ENCODE data around the gene CD6.
A peak's percentile ranks its signal among the peaks of the same experiment; 100 is the strongest.

Gene CD6

DNA sequence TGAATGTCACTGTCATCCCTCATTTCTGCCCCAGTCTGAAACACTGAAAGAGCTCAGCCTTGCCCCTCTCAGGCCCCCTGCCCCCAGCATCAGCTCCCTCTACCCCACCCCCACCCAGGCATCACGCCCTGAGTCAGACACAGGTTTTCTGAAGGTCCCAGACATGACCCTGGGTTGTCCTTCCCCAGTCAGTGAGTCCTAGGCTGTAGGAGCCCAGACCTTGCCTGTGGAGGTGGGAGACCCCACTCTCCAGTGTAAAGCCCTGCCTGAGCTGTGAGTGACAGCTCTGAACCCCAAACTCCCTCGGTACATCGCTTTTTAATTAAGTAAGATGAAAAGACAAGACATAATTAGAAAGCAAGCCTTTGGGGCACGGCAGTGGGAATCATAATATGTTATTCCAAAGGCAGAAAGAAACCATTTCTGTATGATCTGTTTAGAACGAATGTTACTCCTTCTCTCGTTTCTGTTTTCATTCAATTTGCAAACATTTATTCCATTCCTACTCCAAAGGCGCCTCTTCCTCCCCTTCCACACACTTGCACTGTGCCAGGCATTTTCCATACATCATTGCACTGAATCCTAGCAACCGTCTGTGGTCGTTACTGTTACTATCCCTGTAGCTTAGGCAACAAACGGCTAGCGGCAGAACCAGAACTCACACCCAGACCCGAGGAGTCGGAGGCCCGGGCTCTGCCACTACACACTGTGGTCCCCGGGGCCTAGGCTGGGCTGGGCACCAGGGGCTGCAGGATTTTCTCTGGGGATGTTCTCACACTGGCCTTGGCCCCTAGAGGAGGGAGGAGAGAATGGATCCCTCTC lies 63.4 kb downstream of the CD6 start:
- DNase-seq: no peak

DNA sequence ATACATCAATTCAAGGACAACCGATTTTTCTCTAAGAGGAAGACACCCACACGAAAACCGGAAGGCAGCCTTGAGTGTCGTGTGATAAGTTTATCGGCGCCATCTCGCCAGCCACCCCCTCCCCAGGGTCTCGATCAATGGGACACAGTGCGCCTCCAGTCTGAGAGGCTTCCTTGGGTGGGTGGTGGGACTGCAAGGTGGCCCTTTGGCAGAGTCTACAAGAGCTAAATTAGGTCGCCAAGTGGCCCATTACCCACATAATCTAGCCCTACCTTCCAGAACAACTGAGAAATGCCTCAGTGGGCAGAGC lies 64.0 kb downstream of the CD6 start:
- DNase-seq: no peak

DNA sequence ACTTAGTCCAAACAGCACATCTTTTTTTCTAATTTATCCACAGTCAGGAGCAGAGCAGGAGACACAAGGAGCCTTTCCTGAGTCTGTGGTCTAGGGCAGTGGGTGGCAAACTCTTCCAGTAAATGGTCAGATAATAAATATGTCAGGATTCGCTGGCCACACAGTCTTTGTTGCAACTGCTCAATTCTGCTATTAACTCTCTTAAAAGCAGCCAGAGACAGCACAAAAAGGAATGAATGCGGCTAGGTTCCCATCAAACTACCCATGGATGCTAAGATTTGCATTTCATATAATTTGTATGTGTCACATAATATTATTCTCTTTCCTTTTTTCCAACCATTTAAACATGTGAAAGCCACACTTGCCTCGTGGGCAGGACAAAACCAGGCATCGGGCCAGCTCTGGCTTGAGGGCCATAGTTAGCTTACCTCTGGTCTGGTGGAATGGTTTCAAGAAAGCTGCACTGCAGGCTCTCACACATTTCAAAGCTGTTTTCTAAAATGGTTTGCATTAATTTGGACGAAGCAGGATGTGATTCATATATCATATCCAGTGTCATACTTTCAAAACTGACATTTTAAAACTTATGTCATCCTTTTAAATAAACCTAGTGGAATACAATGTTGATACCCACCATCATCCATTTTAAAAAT lies 66.1 kb downstream of the CD6 start:
- no peak for DNase-seq

DNA sequence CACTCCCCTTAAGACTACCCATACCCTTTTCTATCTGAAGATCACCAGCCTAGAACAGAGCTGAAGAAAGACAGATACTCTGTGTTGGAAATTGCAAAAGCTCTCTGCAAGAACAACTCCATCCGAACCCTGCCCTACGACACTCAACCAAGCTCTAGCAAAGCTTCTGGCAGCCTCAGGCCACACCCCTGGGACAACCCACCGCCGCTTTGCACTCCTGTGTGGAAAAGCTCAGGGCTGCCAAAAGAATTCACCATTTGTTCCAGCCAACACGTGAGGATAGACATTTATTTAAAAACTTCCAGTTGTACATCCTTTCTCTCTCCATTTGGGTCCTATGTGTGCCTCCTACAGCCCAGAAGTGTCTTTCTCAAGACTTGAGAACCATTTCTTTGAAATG lies 68.4 kb downstream of the CD6 start:
- no peak for DNase-seq

DNA sequence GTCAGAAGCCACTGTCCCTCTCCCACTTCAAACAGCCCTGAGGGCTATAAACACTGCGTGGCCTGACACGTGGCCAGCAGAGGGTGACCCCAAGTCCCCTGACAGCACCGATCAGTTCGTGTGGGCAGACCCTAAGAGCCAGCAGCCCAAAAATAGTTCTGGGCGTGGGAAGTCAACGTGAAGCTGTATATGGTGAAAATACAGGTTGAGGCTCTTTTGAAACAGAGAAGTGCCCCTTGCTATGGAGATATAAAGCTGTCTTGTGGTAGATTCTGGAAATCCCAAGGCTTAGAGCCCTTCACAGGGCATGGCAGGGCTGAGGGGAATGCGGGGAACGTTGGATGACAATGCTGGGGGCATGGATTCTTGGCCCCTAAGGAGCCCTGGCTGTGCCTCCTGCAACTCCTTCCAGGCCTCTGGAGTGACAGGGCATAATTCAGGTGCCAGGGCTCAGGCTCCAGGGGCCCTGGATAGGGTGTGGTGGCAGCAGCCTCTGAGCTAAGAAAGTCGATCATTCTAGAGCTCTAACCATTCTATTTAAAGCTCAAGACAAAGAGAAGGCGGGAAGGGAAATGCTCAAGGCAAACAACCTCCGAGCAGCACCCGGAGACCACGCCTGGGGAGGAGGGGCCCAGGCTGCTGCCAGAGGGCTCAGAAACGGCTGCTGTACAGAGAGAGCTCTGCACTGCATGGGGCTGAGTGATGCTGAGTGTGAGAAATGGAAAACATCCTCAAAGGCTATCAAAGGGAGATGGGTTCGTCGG lies 70.5 kb downstream of the CD6 start:
- peak; percentile 81 for DNase-seq

DNA sequence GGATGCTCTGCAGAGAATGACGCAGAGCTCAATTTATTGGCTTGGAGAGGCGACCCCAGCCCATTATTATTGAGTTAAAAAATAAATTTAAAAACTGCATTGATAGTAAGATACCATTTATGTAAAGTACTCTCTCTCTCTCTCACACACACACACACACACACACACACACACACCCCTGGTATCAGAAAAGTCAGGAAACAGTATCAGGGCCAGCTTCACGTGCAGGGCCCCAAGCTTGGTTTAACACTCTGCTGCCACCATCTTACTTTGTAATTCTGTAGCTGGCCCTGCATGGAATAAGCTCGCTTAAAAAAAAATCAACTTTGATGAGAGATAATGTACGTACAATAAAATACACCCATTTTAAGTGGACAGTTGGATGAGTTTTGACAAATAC lies 71.1 kb downstream of the CD6 start:
- no peak for DNase-seq

DNA sequence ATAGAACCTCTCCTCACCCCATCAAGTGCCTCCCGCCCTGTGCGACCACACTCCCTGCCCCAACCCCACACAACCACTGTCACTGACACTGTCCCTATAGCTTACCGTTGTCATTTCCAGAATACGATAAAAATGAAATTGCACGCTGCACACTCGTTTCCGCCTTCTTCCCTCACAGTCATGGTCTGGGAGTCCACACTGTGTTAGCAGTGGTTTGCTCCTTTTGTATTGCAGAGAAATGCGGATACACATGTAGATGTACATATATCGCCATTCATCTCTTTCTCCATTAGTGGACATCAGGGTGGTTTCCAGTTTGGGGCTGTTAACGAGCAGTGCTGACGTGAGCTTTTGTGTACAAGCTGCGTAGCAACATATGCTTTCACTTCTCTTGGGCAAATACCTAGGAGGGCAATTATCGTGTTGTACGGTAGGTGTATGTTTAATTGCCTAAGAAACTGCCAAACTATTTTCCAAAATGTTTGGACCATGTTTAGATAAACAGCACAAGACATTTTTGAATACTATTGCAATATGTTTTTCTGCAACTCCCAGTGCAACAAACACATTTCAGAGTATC lies 71.6 kb downstream of the CD6 start:
- no peak for DNase-seq

DNA sequence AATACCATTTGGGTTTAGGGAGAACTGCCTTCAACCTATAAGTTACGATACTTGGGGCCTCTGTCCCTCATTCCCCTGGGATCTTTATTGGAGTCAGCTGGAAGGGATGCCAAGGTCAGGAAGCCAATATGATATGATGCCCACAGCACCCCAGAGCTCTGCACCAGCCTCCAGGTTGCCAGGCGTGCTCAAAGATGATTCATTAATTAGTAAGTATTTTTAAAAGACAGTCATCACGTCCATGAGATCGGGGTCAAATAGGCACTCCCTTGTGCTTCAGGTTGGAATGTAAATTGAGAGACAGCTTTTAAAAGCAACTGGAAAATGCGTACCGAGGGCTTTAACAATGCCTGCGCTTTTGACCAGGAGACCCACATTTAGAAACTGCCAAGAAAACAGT lies 73.8 kb downstream of the CD6 start:
- DNase-seq: no peak

DNA sequence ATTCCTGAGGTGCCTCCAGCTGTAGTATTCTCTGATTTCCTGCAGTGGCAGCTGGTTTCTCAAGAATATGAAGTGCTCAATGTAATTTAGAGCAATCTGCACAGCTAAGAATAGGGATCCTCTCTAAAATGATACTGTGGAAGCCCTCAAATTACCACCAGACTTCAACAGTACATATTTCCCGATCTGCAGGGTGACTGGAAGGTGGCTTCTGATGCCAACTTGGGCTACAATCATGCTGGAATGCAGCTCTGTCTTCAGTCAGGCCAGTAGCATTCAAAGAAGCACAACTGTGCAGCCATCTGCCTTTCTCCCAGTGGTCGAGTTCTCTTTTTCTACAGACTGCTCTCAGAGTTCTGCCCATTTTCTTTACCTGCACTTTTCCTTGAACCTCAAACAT lies 75.4 kb downstream of the CD6 start:
- no peak for DNase-seq

DNA sequence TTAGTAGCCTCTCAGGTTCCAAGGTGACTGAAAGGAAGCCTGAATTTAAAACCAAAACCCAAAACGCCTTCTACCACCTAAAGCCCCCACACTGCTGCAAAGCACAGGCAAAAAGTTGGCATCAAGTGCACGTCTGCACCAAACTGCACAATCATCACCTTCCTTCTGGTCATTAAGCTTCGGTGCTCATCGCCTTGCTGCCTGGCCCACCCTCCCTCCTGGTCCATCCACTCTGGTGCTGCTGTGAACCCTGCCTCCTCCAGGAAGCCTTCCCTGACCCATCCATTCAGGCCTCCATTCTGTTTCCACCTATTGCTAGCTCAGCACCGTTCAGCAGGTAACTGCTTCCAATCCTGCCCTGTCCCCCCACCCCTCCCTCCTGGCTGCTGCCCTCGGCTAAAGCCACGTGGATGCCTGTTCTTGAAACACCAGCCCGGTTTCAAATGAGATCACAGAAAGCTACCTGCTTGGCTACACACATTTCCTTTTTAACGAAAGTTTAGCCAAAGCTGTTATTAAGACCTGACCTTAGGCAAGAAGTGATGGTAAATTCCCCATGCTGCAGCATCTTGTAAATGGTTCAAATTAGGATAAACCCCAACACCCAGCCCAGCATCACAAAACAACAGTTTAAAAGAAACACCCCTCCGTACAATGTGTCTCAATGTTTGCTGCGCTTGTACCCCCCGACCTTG lies 77.0 kb downstream of the CD6 start:
- no peak for DNase-seq

DNA sequence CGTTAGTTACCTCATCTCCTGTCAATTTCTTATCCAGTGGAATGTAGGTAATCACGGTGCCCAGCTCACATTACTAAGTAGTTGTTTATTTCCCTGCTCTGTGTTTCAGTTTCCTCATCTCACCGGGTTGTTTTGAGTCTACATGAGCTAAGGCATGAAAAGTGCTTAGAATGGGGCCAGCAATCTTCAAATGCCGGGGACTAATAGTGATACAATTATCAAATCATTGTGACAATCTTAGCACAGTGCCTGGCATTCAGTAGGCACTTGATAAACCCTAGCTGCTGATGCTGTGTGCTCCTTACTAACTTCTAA lies 77.5 kb downstream of the CD6 start:
- no peak for DNase-seq

DNA sequence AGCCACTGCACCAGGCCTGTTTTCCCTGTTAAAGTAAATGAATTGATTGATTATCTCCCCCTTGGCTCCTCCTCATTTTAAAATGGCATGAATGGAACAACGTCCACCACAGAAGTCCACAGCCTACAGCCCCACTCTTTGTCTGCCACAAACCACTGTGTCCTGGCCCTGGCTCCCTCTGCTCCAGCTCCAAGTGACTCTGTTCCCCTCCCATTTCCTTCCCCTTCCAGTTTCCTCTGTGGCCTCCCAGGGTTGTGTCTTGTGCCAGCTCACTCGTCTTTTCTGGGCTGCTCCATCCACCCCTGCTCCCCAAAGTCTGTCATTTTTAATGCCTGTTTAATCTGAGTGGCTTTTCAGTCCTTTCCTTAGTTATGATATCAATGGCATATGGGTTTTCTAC lies 78.4 kb downstream of the CD6 start:
- no peak for DNase-seq

DNA sequence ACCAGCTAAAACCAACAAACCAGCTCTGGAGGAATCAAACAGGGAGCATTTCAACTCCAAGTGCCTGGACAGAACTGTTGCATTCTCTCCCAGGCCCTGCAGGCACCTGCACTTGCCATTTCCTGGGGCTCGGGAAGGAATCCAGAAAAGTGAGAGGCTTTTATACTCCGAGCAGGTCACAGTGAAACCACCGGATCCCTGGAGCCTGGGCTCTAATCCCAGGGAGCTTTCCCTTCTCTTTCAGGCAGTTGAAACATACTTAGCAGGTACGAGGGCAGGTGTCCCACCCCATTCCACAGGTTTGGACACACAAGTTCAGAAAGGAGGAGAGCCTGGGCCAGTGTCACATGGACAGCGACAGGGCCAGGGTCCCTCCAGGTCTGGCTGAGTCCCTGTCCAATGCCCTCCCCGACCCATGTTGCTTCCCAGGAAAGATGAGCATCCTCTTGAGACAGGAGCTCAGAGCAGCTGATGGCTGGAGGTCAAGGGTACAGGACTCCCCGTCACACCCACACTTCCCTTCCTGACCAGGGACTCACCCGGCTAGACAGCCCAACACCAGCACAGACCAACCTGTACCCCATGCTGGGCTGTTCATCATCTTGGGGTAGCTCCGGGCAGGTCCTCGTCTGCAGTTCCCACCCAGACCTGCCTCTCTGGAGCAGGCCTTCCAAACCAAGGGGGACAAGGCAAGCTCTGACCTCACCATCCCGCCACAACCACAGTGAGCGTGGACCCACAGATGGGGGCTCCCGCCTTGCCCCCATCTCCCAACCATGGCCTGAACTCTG lies 80.9 kb downstream of the CD6 start:
- DNase-seq: peak; percentile 22

DNA sequence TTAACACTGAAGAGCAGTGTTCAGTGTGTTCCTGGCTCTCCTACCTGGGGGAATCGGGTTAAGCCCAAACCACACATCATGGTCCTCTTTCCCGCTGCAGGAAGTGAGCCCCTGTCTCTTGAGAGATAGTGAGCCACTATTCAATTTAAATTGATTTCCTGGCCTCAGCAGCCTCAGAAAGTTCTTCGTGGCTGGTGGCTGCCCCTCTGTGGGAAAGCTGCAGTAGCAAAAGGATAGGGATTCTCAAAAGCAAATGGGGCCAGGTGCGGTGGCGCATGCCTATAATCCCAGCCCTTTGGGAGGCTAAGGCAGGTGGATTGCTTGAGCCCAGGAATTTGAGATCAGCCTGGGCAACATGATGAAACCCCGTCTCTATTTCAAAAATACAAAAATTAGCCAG lies 81.7 kb downstream of the CD6 start:
- DNase-seq: no peak

DNA sequence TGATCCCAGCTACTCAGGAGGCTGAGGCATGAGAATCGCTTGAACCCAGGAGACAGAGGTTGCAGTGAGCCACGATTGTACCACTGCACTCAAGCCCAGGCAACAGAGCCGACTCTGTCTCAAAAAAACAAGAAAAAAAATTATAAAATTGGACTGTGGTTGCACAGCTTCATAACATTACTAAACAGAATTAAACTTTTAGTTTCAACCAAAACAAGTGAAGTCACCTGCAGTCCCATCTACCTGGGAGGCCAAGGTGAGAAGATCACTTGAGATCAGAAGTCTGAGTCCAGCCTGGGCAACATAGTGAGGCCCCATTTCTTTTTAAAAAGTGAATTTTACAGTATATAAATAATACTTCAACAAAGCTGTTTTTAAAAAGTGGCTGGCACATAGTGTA lies 83.0 kb downstream of the CD6 start:
- DNase-seq: no peak

DNA sequence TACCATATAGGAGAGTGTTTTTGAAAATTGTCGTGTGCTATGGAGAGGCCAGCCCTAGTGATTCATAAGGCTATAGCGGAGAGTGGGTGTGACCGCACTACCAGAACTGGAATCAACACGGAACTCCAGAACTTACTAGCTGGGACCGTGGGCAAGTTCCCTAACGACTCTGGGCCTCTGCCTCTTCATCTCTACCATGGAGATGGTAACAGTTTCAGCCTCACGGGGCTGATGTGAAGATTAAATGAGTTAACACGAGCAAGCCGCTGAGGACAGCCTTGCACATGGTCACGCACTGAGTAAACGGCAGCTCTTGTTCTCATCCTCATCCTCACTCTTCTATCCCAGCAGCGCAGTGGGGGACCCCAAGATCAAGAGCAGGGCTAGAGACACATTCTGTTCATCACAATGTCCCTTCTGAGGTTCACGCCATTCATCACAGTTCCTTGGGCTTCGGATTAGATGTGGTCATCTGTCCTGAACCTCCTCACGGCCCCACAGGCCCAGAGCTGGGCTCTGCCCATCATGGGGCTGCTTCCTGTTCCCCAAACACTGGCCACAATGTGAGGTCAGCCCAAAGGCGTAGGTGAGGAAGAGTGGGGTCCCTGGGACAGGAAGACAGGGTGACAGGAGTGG lies 83.6 kb downstream of the CD6 start:
- no peak for DNase-seq

DNA sequence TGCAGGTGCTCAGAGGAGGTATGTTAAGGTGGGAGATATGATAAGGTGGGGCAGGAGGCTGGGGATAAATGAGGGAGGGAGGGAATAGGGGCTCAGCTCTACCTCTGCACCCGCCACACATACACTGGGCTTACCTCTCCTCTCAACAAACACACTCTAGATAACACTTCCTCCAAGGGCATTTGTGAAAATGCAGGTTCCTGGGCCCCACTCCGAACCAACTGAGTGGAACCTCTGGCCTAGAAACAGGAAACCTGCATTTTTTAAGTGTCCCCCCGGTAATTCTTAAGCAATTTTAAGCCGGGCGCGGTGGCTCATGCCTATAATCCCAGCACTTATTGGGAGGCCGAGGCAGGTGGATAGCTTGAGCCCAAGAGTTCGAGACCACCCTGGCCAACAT lies 84.3 kb downstream of the CD6 start:
- DNase-seq: no peak

DNA sequence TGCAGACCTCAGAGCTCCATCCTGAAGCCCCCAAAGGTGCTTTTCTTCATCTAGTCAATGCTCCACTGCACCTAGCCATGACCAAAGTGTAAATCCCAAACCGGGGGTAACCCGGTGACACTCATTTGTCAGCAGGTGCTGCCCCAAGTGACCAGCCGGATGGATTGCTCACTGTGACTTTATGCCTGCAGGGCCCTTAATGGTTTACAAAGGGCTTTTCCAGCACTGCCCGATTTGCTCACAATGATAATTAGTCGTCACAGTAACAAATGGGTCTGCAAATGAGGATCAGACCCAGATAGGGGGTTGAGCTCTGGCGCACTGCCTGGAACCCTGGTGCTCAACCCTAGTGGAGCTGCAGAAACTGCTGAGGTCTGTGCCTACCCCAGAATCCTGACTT lies 85.1 kb downstream of the CD6 start:
- DNase-seq: no peak

DNA sequence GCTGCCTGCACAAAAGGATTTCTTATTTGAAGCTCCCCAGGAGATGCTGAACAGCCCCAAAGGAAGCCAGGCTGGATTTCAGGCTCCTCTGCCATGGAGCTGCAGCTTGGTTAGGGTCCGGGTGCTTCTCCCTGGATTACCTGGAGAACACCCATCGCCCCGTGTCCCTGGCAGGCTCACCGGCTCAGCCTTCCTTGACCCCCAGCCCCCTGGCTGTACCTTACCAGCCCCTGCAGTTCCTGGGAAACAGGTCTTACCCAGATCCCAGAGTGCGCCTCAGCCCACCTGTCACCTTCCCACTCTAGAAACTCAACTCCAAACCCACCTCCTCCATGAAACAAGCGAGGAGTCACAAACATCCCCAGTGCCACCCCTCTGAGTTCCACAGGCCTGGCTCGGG lies 85.5 kb downstream of the CD6 start:
- no peak for DNase-seq

DNA sequence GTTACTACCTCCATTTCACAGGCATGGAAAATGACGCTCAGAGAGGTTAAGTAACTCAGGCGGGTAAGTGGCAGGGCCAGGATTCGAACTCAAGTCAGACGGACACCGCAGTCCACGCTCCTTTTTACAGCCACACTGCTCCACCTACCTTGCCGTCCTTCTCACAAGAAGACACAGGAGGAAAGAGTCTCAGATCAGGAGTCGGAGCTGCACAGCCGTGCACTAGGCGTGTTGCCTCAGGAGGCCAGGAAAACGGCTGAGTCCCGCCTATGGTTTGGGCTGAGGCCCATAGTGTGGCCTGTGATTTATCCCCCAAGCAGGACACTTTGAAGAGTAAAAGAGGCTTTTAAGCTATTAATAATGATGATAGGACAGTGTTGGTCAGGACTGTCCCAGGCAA lies 86.1 kb downstream of the CD6 start:
- DNase-seq: no peak

DNA sequence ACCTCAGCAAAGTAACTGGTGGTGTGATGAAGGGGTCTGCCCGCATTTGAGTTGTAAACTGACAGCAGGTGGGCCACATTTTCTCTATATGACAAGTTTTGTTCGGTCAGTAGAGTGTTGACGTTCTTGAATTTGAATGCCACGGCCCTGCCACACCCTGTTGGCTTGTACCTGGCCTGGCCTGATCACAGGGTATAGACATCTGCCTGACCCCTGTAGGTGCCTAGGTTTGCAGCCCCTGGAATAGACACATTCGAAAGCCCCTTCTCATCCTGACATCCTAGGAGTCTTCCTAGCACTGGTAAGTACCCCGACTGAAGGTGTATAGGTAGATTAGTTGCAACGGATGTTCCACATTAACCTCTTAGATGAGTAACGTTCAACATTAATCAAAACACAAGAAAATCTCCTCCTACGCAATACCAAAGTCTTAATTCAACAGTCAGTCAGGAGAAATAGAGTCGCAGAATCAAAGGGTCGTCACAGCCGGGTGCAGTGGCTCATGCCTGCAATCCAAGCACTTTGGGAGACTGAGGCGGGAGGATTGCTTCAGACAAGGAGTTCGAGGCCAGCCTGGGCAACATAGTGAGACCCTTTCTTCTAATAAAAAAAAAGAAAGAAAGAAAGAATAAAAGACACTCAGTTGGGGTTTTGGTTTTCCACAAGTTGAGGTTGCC lies 87.2 kb downstream of the CD6 start:
- no peak for DNase-seq
